Cerebellar nuclear complex (tissue), 1 donor: ENCODE results near the gene NCOA1.
"Not testable (repeated sequence)": the region's sequence is repeated elsewhere in the genome, so short reads cannot be mapped to it uniquely, and the experiment has no call there.

Experiments
- DNase-seq, 2 experiments: peaks; one replicate each; lab custom pipeline; 2025; lab: John Stamatoyannopoulos, UW

The NCOA1 gene

DNA sequence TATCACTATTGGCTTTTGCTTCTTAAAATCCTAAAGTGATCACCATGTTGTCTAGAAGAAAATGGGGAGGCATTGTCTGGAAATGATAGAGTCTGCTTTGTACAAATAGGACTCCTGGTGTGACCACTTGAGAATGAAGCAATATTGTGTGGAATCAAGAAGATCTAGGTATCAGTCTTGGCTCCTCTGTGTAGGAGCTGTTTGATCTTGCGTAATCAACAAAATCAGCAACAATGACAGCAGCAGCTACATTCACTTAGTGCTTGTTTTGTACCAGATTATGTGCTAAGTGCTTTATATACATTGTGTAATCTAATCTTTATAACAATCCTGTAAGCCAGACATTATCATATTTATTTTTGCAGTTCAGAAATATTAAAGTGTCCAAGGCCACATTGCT, 17.8 kb downstream of the NCOA1 start:
- no peak for DNase-seq

DNA sequence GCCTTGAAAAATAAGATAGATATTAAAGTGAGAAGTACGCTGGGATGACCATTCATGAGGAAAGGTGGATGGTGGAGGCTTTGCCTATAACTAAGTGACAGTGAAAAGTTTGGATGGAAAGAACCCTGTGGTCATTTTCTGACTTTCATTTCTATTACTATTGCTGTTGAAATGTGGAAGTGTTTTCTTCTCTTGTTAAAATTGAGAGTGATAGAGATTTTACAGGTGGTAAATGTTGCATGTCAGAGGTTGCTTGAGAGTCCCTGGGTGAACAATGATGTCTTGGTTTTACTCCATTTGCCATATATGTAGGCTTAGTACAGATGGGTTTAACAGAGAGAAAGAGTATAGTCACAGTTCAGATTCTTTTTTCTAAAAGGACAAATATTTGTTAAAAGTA, 18.4 kb downstream of the NCOA1 start:
- no peak for DNase-seq

DNA sequence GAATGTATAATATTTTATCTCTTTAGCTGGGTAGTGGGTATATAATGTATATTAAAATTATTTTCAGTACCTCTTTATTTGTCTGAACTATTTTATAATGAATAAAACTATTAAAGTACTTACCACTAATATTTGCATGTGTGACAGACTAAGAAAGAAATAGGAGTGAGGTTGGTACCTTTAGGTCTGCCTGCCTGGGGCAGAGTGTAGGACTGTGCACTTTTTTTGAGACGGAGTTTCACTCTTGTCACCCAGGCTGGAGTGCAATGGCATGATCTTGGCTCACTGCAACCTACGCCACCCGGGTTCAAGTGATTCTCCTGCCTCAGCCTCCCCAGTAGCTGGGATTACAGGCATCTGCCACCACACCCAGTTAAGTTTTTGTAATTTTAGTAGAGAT, 18.8 kb downstream of the NCOA1 start:
- no peak for DNase-seq

DNA sequence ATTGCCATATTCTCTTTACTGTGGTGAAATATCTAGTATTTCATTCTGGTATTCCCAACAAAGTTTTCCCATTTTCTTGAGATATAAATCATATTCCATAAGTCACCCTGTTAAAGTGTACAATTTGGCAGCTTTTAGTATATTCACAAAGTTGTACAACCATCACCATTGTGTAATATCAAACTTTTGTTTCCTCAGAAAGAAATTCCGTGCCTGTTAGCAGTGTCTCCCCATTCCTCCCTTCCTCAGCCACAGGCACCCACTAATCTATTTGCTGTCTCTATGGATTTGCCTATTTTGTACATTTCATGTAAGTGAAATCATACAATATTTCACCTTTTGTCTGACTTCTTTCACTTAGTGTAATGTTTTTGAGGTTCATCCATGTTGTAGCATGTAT, 19.7 kb downstream of the NCOA1 start:
- DNase-seq = no peak

DNA sequence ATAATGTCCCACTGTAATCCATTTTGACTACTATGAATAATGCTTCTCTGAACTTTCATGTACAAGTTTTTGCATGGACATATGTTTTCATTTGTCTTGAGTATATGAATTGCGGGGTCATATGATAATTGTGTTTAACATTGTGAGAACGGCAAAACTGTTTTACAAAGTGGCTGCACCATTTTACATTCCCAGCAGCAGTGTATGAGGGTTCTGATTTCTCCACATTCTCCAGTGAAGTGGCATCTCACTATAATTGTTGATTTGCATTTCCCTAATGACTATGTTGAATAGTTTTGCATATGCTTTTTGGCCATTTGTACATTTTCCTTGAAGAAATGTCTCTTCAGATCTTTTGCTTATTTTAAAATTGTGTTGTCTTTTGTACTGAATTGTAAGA, 20.1 kb downstream of the NCOA1 start:
- no peak for DNase-seq

DNA sequence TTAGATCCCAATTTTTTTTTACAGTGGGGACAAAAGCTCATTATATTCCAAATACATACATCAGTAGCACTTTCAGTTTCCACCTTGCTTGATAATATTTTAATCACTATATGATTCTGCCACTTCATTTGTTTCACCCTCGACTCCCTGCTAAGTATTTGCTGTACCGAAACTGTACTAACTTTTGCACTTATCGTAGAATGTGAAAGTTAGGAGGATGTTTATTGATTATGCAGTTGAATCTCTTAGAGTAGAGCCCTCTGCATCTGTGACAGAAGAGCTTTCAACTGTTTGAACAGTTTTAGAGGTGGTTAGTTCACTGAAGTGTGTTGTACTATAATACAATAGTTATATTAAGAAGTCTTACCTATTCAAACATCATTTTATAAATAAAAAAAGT, 20.8 kb downstream of the NCOA1 start:
- DNase-seq = no peak

DNA sequence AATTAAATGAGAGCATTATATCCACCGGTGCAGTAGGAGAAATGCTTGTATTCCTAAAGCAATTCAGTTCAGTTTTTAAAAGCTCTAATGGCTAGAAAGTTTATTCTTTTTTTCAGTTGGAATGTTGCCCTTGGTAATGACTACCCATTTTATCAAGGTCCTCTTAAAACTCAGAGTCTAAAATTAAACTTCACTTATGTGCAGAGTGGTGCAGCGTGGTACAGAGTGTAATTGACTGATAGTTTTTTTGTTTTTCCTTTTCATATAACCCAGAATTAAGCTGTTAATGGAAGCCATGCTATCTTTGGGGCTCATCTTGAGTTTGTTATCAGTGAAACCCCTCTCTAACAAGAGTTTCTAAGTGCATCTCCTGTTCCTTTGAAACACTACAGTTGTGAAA, 21.4 kb downstream of the NCOA1 start:
- no peak for DNase-seq

DNA sequence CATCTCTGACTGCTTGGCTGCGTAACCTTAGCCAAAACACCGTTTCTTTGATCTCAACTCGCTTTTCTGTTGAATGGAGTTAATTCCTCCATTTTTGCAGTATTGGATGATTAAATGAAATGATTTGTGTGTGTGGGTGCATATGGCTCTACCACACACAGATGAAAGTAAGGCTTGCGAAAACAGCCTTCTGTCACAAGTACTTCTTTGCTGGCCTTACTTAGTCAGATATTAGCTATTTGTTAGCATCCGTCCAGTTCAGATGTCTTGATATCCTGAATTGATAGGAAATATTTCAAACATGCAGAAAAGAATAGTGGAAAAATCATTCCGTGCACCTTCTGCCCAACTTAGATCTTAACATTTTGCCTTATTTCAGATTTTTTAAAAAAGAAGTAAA, 21.8 kb downstream of the NCOA1 start:
- DNase-seq = no peak

DNA sequence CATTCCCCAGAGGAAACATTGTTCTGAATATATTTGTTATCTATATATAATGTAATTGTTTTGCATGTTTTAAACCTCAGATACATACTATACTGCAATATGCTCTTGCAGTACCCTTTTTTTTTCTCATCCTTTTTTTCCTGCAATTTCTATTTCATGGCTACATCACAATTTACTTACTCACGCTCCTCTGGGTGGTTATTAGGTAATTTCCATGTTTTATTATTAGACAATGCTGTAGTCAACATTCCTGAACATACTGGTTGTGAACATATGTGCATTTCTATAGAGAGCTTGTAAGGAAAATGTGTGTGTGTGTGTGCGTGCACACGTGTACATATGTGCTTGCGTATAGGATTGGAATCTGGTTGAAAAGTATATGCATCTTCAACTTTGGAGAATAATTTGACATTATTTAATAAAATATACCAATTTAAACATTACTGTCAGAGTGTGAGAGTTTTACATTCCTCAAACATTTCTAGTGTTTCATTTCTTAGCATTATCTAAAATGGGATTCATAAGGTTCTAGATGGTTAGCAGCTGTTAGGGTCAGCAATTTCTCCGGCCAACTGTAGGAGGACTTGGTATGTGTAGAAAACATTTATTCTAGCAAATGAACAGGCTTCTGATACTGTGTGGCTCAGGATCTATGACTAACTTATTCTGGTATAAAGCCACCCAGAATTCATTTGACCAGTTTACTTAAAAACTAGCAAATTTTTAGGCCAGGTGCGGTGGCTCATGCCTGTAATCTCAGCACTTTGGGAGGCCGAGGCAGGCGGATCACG, 22.4 kb downstream of the NCOA1 start:
- DNase-seq = no peak

DNA sequence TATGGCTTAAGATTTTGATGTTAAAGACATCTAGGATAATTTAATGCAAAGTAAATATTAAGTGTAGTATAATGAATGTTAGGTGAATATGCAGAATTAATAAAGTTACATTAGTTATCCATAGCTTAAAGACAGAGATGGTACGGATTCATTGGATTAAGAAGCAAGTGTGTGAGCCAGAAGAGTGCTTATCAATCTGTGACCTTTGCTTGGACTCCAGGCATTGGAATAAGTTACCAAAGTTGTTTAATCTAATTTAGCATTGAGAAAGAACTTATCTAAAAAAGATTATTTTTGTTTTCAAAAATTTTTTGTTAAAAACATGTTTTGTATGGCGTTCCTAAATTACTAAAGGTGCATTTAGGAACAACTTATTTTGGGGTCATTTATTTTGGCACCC, 23.8 kb downstream of the NCOA1 start:
- no peak for DNase-seq

DNA sequence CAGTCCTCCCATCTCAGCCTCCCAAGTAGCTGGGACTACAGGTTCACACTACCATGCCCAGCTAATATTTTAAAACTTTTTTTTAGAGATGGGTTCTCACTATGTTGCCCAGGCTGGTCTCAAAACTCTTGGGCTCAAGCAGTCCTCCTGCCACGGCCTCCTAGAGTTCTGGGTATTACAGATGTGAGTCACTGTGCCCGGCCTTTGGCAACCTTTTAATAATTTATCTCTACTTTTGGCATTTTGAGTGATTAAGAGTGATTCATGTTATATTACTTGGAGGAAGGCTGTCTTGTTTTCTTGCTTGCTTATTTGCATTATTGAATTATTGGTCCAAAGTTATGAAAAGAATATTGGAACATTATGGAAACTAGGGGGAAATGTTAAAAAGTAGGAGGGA, 24.3 kb downstream of the NCOA1 start:
- DNase-seq = no peak

DNA sequence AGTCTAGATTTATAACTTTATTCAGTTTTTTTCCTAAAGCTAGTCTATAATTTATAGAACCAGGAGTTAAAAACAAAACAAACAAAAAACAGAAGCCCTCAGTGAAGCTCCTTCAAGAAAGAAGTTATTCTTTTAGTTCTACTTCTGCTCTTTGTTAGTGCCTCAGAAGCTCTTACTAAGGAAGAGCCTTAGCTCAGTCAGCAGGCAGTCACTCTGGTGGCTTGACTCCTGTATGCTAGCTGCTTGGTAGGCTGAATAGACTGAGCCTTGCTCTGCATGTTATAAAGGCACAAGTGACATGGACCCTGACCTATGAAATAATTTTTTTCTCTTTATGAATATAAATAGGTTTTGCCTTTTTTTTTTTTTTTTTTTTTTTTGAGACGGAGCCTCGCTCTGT, 24.8 kb downstream of the NCOA1 start:
- DNase-seq = no peak

DNA sequence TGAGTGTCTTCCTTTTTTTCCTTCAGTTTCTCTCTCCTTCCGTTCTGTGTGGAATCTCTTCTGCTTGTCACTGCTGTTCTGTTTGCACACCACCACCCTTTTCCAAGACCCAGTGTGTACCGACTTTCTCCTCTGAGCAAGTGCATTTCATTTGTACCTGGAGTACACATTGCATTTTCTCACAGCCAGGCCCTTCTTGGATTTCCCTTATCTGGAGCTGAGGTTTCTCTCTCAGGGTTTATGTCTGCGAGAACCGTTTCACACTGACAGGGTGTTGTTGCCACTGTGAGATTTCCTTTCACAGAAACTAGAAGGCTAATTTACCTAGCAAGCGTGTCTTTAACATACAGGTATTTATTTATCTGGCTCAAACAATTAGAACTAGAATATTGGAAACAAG, 26.2 kb downstream of the NCOA1 start:
- no peak for DNase-seq

DNA sequence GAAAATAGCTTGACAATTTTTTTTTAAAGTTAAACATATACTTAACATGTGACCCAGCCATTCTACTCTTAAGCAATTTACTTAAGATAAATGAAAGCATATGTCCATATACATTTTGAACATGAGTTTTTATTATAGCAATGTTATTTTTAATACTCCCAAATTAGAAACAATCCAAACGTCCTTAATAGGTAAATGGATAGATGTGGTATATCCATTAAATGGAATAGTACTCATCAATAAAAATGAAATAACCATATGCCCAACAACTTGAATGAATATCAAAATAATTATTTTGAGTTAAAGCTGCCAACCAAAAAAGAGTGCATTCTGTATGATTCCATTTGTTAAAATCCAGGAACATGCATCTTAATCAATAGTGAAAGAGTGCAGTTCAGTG, 29.1 kb downstream of the NCOA1 start:
- no peak for DNase-seq

DNA sequence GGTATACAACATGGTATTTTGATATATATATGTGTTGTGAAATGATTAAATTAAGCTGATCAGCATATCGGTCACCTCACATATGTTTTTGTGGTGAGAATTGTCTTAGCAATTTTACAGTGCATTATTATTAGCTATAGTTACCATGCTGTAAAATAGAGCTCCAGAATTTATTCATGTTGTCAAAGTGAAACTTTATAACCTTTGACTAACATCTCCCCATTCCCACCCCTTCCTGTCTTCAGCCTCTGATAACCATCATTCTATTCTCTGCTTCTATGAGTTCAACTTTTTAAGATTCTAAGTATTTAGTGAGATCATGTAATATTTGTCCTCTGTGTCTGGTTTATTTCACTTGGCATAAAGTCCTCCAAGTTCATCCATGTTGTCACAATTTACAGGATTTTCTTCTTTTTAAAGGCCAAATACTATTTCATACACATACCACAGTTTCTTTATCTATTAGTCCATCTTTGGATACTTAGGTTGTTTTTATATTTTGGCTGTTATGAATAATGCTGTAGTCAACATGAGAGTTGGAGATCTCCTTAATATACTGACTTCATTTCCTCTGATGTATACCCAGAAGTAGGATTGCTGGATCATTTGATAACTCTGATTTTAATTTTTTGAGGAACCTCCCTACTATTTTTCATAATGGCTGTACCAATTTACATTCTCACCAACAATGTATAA, 30.3 kb downstream of the NCOA1 start:
- DNase-seq = no peak

DNA sequence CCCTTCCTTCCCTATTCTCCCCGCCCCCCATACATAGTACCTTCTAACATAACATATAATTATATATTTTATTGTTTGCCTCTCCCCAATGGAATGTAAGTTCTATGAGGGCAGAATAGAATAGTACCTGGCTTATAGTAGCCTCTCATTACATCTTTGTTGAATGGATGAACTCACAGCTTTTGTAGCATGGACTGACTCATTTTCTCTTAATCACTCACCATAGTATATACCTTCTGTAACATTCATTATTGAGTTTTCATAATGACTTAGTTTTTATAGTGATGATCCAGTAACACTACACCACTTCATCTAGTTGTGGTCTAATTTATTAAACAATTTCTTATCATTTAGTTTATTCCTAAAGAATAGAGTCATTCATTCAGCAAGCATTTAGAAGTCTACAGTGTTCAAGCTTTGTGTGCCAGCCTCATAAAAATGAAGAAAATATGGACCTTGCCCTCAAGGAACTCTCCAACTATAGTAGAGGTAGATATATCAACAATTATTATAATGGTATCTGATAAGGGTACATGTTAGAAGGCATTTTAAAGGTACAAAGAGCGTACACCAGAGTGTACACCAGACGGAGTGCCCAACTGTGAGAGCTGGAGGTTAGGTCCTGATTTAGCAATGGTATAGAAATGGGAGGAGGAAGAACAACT, 31.1 kb downstream of the NCOA1 start:
- DNase-seq = no peak

DNA sequence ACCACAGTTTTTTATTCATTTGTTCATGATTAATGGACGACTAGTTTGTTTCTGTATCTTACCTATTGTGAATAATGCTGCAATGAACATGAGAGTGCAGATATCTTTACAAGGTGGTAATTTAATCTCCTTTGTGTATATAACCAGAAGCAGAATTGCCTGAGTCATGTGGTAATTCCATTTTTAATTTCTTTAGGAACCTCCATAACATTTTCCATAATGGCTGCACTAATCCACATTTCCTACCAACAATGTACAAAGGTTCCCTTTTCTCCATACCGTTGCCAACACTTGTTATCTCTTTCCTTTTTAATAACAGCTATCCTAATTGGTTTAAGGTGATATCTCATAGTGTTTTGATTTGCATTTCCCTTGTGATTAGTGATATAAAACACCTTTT, 36.5 kb downstream of the NCOA1 start:
- no peak for DNase-seq

DNA sequence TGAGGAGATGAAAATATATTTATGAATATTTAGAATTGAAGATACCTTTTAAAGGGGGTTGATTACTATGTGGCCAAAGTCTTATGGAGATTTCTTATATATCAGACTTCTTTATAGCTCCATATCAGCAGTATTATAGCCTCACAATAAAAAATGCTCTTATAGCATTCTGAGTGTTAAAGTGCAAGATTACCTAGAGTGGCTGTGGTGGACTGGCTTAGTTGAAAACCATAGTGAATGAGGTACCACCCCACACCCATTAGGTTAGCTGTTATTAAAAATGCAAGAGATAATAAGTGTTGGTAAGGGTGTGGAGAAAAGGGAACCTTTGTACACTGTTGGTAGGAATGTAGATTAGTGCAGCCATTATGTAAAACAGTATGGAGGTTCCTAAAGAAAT, 39.7 kb downstream of the NCOA1 start:
- no peak for DNase-seq

DNA sequence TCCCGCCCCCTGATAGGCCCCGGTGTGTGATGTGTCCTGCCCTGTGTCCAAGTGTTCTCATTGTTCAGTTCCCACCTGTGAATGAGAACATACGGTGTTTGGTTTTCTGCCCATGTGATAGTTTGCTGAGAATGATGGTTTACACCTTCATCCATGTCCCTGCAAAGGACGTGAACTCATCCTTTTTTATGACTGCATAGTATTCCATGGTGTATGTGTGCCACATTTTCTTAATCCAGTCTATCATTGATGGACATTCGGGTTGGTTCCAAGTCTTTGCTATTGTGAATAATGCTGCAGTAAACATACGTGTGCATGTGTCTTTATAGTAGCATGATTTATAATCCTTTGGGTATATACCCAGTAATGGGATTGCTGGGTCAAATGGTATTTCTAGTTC, 40.6 kb downstream of the NCOA1 start:
- DNase-seq = not testable (repeated sequence)

DNA sequence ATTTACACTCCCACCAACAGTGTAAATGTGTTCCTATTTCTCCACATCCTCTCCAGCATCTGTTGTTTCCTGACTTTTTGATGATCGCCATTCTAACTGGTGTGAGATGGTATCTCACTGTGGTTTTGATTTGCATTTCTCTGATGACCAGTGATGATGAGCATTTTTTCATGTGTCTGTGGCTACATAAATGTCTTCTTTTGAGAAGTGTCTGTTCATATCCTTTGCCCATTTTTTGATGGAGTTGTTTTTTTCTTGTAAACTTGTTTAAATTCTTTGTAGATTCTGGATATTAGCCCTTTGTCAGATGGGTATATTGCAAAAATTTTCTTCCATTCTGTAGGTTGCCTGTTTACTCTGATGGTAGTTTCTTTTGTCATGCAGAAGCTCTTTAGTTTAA, 41.0 kb downstream of the NCOA1 start:
- not testable (repeated sequence) for DNase-seq

DNA sequence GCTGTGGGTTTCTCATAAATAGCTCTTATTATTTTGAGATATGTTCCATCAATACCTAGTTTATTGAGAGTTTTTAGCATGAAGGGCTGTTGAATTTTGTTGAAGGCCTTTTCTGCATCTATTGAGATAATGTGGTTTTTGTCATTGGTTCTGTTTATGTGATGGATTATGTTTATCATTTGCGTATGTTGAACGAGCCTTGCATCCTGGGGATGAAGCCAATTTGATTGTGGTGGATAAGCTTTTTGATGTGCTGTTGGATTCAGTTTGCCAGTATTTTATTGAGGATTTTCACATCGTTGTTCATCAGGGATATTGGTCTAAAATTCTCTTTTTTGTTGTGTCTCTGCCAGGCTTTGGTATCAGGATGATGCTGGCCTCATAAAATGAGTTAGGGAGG, 42.5 kb downstream of the NCOA1 start:
- not testable (repeated sequence) for DNase-seq

DNA sequence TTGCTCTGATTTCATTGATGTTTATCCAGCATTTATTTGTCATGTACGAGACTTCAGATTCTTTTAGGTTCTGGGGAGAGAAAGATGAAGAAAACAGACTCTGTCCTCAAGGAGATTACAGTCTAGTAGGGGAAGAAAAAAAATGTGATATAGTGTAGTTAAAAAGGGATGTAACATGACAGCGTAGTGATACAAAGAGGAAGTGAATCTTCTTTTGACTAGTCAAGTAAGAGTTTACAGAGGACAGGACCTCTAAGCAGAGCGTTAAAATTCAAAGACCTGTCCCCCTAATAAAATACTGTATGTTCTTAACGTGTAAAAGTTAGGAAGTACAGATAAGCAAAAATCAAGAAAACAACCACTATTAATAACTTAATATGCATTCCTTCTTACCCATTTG, 47.7 kb downstream of the NCOA1 start:
- DNase-seq = no peak

DNA sequence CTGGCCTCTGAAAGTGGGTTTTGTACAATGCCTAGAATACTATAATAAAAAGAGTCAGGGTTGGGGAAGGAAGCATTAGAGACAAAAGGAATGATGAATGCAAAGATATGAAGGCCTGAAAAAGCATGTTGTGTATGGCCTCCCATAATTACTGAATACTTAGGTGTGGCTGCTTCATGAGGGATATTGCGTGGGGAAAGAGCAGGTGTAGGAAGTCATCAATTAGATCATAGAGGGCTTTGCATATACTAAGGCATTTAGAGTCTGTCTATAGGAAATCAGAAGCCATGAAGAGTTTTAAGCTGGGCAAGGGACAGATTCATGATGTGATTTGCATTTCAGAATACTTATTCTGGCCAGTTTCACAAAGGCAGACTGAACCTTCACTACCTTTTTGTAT, 48.2 kb downstream of the NCOA1 start:
- no peak for DNase-seq
